ENCODE data around the gene NAGLU.

- TF ChIP-seq CTCF (IDR thresholded peaks at IDR 0.05) (no peak), POLR2A (IDR thresholded peaks at IDR 0.05) (no peak)
Observed at GRCh38 chr17:42547698-42548069, 11.6 kb downstream of the NAGLU start.
